GM18867 (cell line): ENCODE measurements around the gene HDDC3.

ENCODE experiments used
- ATAC-seq: cut with Tn5 transposase; IDR thresholded peaks from one replicate; pipeline ENCODE4 v1.9.1; 2021; ENCODE audit warnings: mild to moderate bottlenecking, moderate library complexity; ENCODE audit not compliant: unreplicated experiment

Gene HDDC3

GRCh38 chr15:90892498-90893174 lies 39.7 kb downstream of the HDDC3 start:
- no peak for ATAC-seq

- ATAC-seq = no peak
These were observed 40.3 kb downstream of the HDDC3 start for GRCh38 chr15:90892023-90892422.

- ATAC-seq = no peak
These were observed 40.9 kb downstream of the HDDC3 start for GRCh38 chr15:90891346-90891949.

- ATAC-seq = no peak
These were observed 41.5 kb downstream of the HDDC3 start for GRCh38 chr15:90890839-90891238.

- no peak for ATAC-seq
These were observed 42.5 kb downstream of the HDDC3 start for GRCh38 chr15:90889736-90890456.

GRCh38 chr15:90889313-90889730 lies 43.0 kb downstream of the HDDC3 start:
- no peak for ATAC-seq

- no peak for ATAC-seq
These were observed 45.3 kb downstream of the HDDC3 start for GRCh38 chr15:90887037-90887481.

GRCh38 chr15:90886291-90886614 lies 46.1 kb downstream of the HDDC3 start:
- no peak for ATAC-seq

GRCh38 chr15:90885432-90886290 lies 46.7 kb downstream of the HDDC3 start:
- ATAC-seq = no peak

GRCh38 chr15:90884719-90885431 lies 47.5 kb downstream of the HDDC3 start:
- ATAC-seq = no peak

- no peak for ATAC-seq
These were observed 48.2 kb downstream of the HDDC3 start, which contains the start of gene FES for GRCh38 chr15:90883976-90884718. Gene FES (plus strand): TSS chr15:90884504. CDS start chr15:90885046, 542 bp downstream.

- ATAC-seq = no peak
These were observed 48.8 kb downstream of the HDDC3 start for GRCh38 chr15:90883526-90883975.

GRCh38 chr15:90882781-90883525 lies 49.4 kb downstream of the HDDC3 start:
- ATAC-seq = no peak

GRCh38 chr15:90881978-90882721 lies 50.2 kb downstream of the HDDC3 start:
- no peak for ATAC-seq

- no peak for ATAC-seq
These were observed 51.0 kb downstream of the HDDC3 start for GRCh38 chr15:90881181-90881977.

GRCh38 chr15:90880381-90881145 lies 51.8 kb downstream of the HDDC3 start:
- ATAC-seq = no peak
